ENCODE results near the gene TLR5.

The TLR5 gene

GRCh38 chr1:223188618-223189356 lies 45.7 kb upstream of the TLR5 start:
- H3K9ac ChIP-seq (ENCODE audit: low read length) = no peak overlapping the region
- no peaks in the 10 kb centered on the region for H4K20me1 ChIP-seq (ENCODE audit: low read depth, low read length)
- TF ChIP-seq EZH2phosphoT487 (conservative IDR thresholded peaks at IDR 0.05; ENCODE audit: low read length) = no peak
- no peak for TF ChIP-seq CTCF (IDR thresholded peaks at IDR 0.05; ENCODE audit: insufficient read depth, low read length, poor library complexity, severe bottlenecking)
- H3K9me3 ChIP-seq (ENCODE audit: insufficient read depth, low read length) = no peaks in the 10 kb centered on the region
- no peak overlapping the region for H2AFZ ChIP-seq (ENCODE audit: low read depth, low read length, severe bottlenecking)
- H3K36me3 ChIP-seq (ENCODE audit: low read length) = no peaks in the 10 kb centered on the region
- no peak overlapping the region for H3K4me2 ChIP-seq (ENCODE audit: low read depth, low read length, poor library complexity, severe bottlenecking)
- H3K27ac ChIP-seq (ENCODE audit: low read depth, low read length) = no peak overlapping the region
- no peaks in the 10 kb centered on the region for H3F3A ChIP-seq (ENCODE audit: insufficient read depth)
- H3K79me2 ChIP-seq (ENCODE audit: insufficient read depth, low read length) = no peaks in the 10 kb centered on the region
- H3K9me2 ChIP-seq (replicated peaks; ENCODE audit: insufficient read depth, low read length) = no peaks in the 10 kb centered on the region
- no peak overlapping the region for H3K4me3 ChIP-seq (ENCODE audit: insufficient read depth, low read length, poor library complexity, severe bottlenecking)
- no peaks in the 10 kb centered on the region for H3K27me3 ChIP-seq (ENCODE audit: low read length)

- Histone ChIP-seq H3K27me3 (ENCODE audit: low read length) (no peaks in the 10 kb centered on the region), H3K36me3 (ENCODE audit: low read length) (no peaks in the 10 kb centered on the region), H3F3A (ENCODE audit: insufficient read depth) (no peaks in the 10 kb centered on the region), H3K9me3 (ENCODE audit: insufficient read depth, low read length) (no peaks in the 10 kb centered on the region), H3K79me2 (ENCODE audit: insufficient read depth, low read length) (no peaks in the 10 kb centered on the region), H3K9ac (ENCODE audit: low read length) (no peak overlapping the region), H4K20me1 (ENCODE audit: low read depth, low read length) (no peaks in the 10 kb centered on the region), H2AFZ (ENCODE audit: low read depth, low read length, severe bottlenecking) (no peak overlapping the region), H3K27ac (ENCODE audit: low read depth, low read length) (no peak overlapping the region), H3K4me2 (ENCODE audit: low read depth, low read length, poor library complexity, severe bottlenecking) (no peak overlapping the region), H3K9me2 (replicated peaks; ENCODE audit: insufficient read depth, low read length) (no peaks in the 10 kb centered on the region), H3K4me3 (ENCODE audit: insufficient read depth, low read length, poor library complexity, severe bottlenecking) (no peak overlapping the region)
- TF ChIP-seq EZH2phosphoT487 (conservative IDR thresholded peaks at IDR 0.05; ENCODE audit: low read length) (no peak), CTCF (IDR thresholded peaks at IDR 0.05; ENCODE audit: insufficient read depth, low read length, poor library complexity, severe bottlenecking) (no peak)
Observed at GRCh38 chr1:223186800-223187199, 43.8 kb upstream of the TLR5 start.

- H3K27me3 ChIP-seq (ENCODE audit: low read length) = no peaks in the 10 kb centered on the region
- H3K9me3 ChIP-seq (ENCODE audit: insufficient read depth, low read length) = no peaks in the 10 kb centered on the region
- no peaks in the 10 kb centered on the region for H3K79me2 ChIP-seq (ENCODE audit: insufficient read depth, low read length)
- no peak overlapping the region for H2AFZ ChIP-seq (ENCODE audit: low read depth, low read length, severe bottlenecking)
- no peaks in the 10 kb centered on the region for H3K36me3 ChIP-seq (ENCODE audit: low read length)
- H3K4me2 ChIP-seq (ENCODE audit: low read depth, low read length, poor library complexity, severe bottlenecking) = no peak overlapping the region
- H4K20me1 ChIP-seq (ENCODE audit: low read depth, low read length) = no peaks in the 10 kb centered on the region
- no peak overlapping the region for H3K9ac ChIP-seq (ENCODE audit: low read length)
- no peaks in the 10 kb centered on the region for H3F3A ChIP-seq (ENCODE audit: insufficient read depth)
- no peak for TF ChIP-seq EZH2phosphoT487 (conservative IDR thresholded peaks at IDR 0.05; ENCODE audit: low read length)
- no peak for TF ChIP-seq CTCF (IDR thresholded peaks at IDR 0.05; ENCODE audit: insufficient read depth, low read length, poor library complexity, severe bottlenecking)
- no peak overlapping the region for H3K27ac ChIP-seq (ENCODE audit: low read depth, low read length)
- H3K4me3 ChIP-seq (ENCODE audit: insufficient read depth, low read length, poor library complexity, severe bottlenecking) = no peak overlapping the region
- no peaks in the 10 kb centered on the region for H3K9me2 ChIP-seq (replicated peaks; ENCODE audit: insufficient read depth, low read length)
Observed at GRCh38 chr1:223183268-223183862, 40.3 kb upstream of the TLR5 start.

Measured in SU-DHL-6 (cell line).